ENCODE measurements around the gene HNRNPA1L2. TPM values are rescaled to one million over a fixed set of nuclear protein-coding genes. Genes with fewer than 3 reads are reported as not detected.

Gene HNRNPA1L2
- total RNA-seq, 1 donor from 2014 or later: 18.1 TPM

GRCh38 chr13:52646967-52647366 lies 4.7 kb downstream of the HNRNPA1L2 start:
- Mint-ChIP-seq H3K27me3 (ENCODE audit: low read depth) (no peaks in the 10 kb centered on the region), H3K4me1 (peaks cover 10% of the 10 kb centered on the region), H3K36me3 (peaks cover 18% of the 10 kb centered on the region), H3K9me3 (no peaks in the 10 kb centered on the region), H3K27ac (no peak overlapping the region), H3K4me3 (no peak overlapping the region)
- no peak for DNase-seq (ENCODE audit: low spot score in 2 of 2, unreplicated experiment in 2 of 2)
- TF ChIP-seq CTCF (IDR thresholded peaks at IDR 0.05; ENCODE audit: unreplicated experiment): no peak

- H3K27ac Mint-ChIP-seq: no peak overlapping the region
- H3K4me1 Mint-ChIP-seq: peaks cover 10% of the 10 kb centered on the region
- no peak overlapping the region for H3K4me3 Mint-ChIP-seq
- DNase-seq (ENCODE audit: low spot score in 2 of 2, unreplicated experiment in 2 of 2): no peak
- no peaks in the 10 kb centered on the region for H3K27me3 Mint-ChIP-seq (ENCODE audit: low read depth)
- H3K36me3 Mint-ChIP-seq: peaks cover 11% of the 10 kb centered on the region
- no peak for TF ChIP-seq CTCF (IDR thresholded peaks at IDR 0.05; ENCODE audit: unreplicated experiment)
- H3K9me3 Mint-ChIP-seq: no peaks in the 10 kb centered on the region
Observed at GRCh38 chr13:52650731-52651130, 8.5 kb downstream of the HNRNPA1L2 start.

GRCh38 chr13:52651897-52652195 lies 9.6 kb downstream of the HNRNPA1L2 start:
- H3K4me1 Mint-ChIP-seq: peaks cover 10% of the 10 kb centered on the region
- H3K27ac Mint-ChIP-seq: no peak overlapping the region
- H3K36me3 Mint-ChIP-seq: peaks cover 11% of the 10 kb centered on the region
- no peak overlapping the region for H3K4me3 Mint-ChIP-seq
- H3K9me3 Mint-ChIP-seq: no peaks in the 10 kb centered on the region
- no peak for TF ChIP-seq CTCF (IDR thresholded peaks at IDR 0.05; ENCODE audit: unreplicated experiment)
- H3K27me3 Mint-ChIP-seq (ENCODE audit: low read depth): no peaks in the 10 kb centered on the region
- DNase-seq (ENCODE audit: low spot score in 2 of 2, unreplicated experiment in 2 of 2): no peak

DNA sequence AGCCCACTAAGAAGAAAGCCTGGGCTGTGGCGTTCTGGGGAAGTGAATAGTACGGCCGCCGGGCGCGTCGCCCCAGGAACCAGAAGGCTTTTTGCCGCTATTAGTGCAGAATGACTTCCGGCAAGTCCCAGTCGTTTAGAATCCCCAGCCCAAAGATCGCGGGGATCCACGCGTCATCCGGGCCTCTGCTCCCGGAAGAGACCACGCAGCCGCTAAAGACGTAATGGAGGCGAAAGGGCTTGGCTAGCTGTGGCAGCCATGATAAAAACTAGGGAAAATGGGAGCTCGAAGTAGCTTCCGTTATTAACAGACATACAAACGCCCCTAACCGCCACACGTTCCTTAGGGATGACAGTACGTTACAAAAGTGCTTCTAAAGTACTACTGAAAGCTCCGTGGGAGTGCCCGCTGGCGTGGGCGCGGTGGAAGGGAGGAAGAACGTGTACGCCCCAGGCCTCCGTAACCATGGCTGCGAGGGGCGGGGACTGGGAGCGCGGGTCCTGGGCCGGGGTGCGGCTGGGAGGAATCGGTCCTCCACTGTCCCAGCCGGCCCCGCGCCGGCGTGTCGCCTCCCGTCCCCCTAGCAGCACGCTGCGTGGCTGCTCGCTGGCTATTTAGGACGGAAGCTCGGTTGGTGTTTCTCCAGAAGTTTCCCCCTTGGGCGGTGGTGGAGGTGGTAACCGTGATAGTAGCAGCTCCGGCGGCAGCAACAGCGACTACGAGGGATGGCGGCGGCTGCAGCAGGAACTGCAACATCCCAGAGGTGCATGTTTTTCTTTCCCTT lies 10.2 kb downstream of the HNRNPA1L2 start, which contains the start of gene SUGT1:
Gene SUGT1, plus strand, starts transcription at position 641 of the 784 bp plus-strand sequence. Its CDS starts 85 bp downstream, at position 726.
- DNase-seq (ENCODE audit: low spot score in 2 of 2, unreplicated experiment in 2 of 2): peak; percentile 93 to 96
- no peaks in the 10 kb centered on the region for H3K27me3 Mint-ChIP-seq (ENCODE audit: low read depth)
- H3K9me3 Mint-ChIP-seq: no peaks in the 10 kb centered on the region
- no peak within 1 kb of the TSS for H3K4me3 Mint-ChIP-seq
- peaks cover 11% of the 10 kb centered on the region for H3K36me3 Mint-ChIP-seq
- H3K27ac Mint-ChIP-seq: no peak within 1 kb of the TSS
- TF ChIP-seq CTCF (IDR thresholded peaks at IDR 0.05; ENCODE audit: unreplicated experiment): peak; percentile 59
- H3K4me1 Mint-ChIP-seq: peaks cover 10% of the 10 kb centered on the region

DNA sequence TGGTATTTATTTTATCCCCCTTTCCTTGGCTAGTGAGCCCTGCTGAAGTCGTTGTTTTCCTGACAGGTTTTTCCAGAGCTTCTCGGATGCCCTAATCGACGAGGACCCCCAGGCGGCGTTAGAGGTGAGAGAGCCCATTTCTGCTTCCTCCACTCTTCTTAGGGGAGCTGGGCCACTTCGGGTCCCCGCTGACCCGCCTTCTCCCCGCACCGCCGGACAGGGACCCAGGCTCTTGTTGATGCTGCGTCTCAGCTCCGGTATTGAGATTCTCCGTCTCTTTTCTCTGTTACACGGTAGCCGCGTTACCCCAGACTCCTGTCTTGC lies 10.7 kb downstream of the HNRNPA1L2 start:
- no peak overlapping the region for H3K4me3 Mint-ChIP-seq
- H3K27me3 Mint-ChIP-seq (ENCODE audit: low read depth): no peaks in the 10 kb centered on the region
- TF ChIP-seq CTCF (IDR thresholded peaks at IDR 0.05; ENCODE audit: unreplicated experiment): no peak
- DNase-seq (ENCODE audit: low spot score in 2 of 2, unreplicated experiment in 2 of 2): peak in 1 of 2 experiments; percentile 72
- peaks cover 11% of the 10 kb centered on the region for H3K36me3 Mint-ChIP-seq
- no peak overlapping the region for H3K27ac Mint-ChIP-seq
- no peaks in the 10 kb centered on the region for H3K9me3 Mint-ChIP-seq
- H3K4me1 Mint-ChIP-seq: peaks cover 10% of the 10 kb centered on the region
